HCT116 (cell line): ENCODE measurements around the gene SCRN2. TPM values are rescaled to one million over a fixed set of nuclear protein-coding genes. Genes with fewer than 3 reads are reported as not detected.

Experiments
- ATAC-seq: fragments of 200-7000 bp; cut with Tn5 transposase; 2 replicates; pipeline ENCODE4 v1.9.1; 2020; ENCODE audit warnings: mild to moderate bottlenecking, moderate library complexity
- BruUV-seq: library from RNA; stranded (reverse); fragments of 400-500 nt; replicated peaks from 2 replicates; lab custom pipeline; 2021; lab: Mats Ljungman, UMichigan
- CTCF ChIA-PET: fragments of 300-600 bp; sonication (Branson Sonifier 250); formaldehyde crosslinking; loops from one replicate; lab custom pipeline; 2021; ENCODE audit warnings: antibody characterized with exemption; lab: Charles Lee
- POLR2A ChIA-PET: fragments of 300-600, 350-600 bp; sonication (Branson Sonifier 250); formaldehyde crosslinking; loops from one replicate; lab custom pipeline; 2021; ENCODE audit warnings: antibody characterized with exemption; lab: Charles Lee
- RAD21 ChIA-PET, 2 experiments: fragments of 300-600 bp; sonication (Branson Sonifier 250); formaldehyde crosslinking; loops; one replicate each; lab custom pipeline; 2023; ENCODE audit warnings: low total read pairs in 2 of 2; ENCODE audit not compliant: uncharacterized antibody in 2 of 2, unreplicated experiment in 2 of 2, low non-redundant PET in 1 of 2; lab: Charles Lee
- DNase-seq: peaks from one replicate; pipeline ENCODE4 v3.0.0-alpha.2; 2010; ENCODE audit warnings: low read depth, low spot score
- H2AFZ ChIP-seq: fragments of 200-600 bp; shearing (Covaris generic), sonication (generic); 2 replicates; pipeline ENCODE4 v1.6.1; 2017; ENCODE audit warnings: low read depth, mixed run types, mixed read lengths, antibody characterized with exemption, low read length; ENCODE audit not compliant: poor library complexity, severe bottlenecking
- H3K27ac ChIP-seq: 2 replicates; pipeline ENCODE4 v1.5.1; 2012; ENCODE audit warnings: low read depth, low read length
- H3K27me3 ChIP-seq: fragments of 200-600 bp; sonication (generic); 2 replicates; pipeline ENCODE4 v1.6.1; 2016; ENCODE audit warnings: mixed run types, low read length, mixed read lengths; ENCODE audit not compliant: insufficient read depth
- H3K36me3 ChIP-seq, 2 experiments: fragments of 200-500 bp in 1 of 2; fragments of 200-600 bp in 1 of 2; sonication (Bioruptor generic) in 1 of 2; sonication (generic) in 1 of 2; 2 replicates each; pipeline versions ENCODE4 v1.5.1 to v1.6.1; 2014 to 2016; ENCODE audit warnings: low read length in 2 of 2, inconsistent platforms in 1 of 2, mixed read lengths in 1 of 2, mixed run types in 1 of 2; ENCODE audit not compliant: insufficient read depth in 2 of 2, control insufficient read depth in 1 of 2
- H3K4me1 ChIP-seq, 2 experiments: fragments of 200-600 bp in 1 of 2; sonication (generic) in 1 of 2; 2 replicates each; pipeline versions ENCODE4 v1.5.1 to v1.6.1; 2012 to 2017; ENCODE audit warnings: low read length in 2 of 2, inconsistent platforms in 1 of 2, mild to moderate bottlenecking in 1 of 2, mixed read lengths in 1 of 2, mixed run types in 1 of 2, moderate library complexity in 1 of 2; ENCODE audit not compliant: insufficient read depth in 2 of 2, control insufficient read depth in 1 of 2
- H3K4me2 ChIP-seq: fragments of 200-600 bp; sonication (generic); 2 replicates; pipeline ENCODE4 v1.6.1; 2017; ENCODE audit warnings: mixed run types, low read length, mixed read lengths
- H3K4me3 ChIP-seq, 2 experiments: fragments of 200-600 bp in 1 of 2; sonication (generic) in 1 of 2; replicated peaks in 1 of 2; 2 replicates each; pipeline ENCODE4 v1.5.1; 2011 to 2016; ENCODE audit warnings: low read length in 2 of 2, control low read depth in 1 of 2, low read depth in 1 of 2, mild to moderate bottlenecking in 1 of 2, mixed read lengths in 1 of 2, mixed run types in 1 of 2
- H3K79me2 ChIP-seq: fragments of 200-600 bp; sonication (generic); 2 replicates; pipeline ENCODE4 v1.6.1; 2017; ENCODE audit warnings: mild to moderate bottlenecking, mixed run types, low read length, moderate library complexity, mixed read lengths; ENCODE audit not compliant: insufficient read depth
- H3K9ac ChIP-seq: fragments of 200-600 bp; sonication (generic); 2 replicates; pipeline ENCODE4 v1.6.1; 2016; ENCODE audit warnings: low read length, mixed read lengths
- H3K9me2 ChIP-seq: fragments of 200-600 bp; sonication (generic), shearing (Covaris generic); 2 replicates; pipeline ENCODE4 v1.6.1; 2017; ENCODE audit warnings: mixed run types, mild to moderate bottlenecking, moderate library complexity; ENCODE audit not compliant: insufficient read depth
- H3K9me3 ChIP-seq, 2 experiments: fragments of 200-500 bp in 1 of 2; fragments of 200-600 bp in 1 of 2; sonication (Bioruptor generic) in 1 of 2; sonication (generic) in 1 of 2; 2 replicates each; pipeline ENCODE4 v1.6.1; 2014 to 2017; ENCODE audit warnings: low read length in 2 of 2, mixed read lengths in 2 of 2, inconsistent platforms in 1 of 2, low read depth in 1 of 2, mild to moderate bottlenecking in 1 of 2, mixed run types in 1 of 2, moderate library complexity in 1 of 2; ENCODE audit not compliant: control insufficient read depth in 1 of 2, insufficient read depth in 1 of 2
- H4K20me1 ChIP-seq: fragments of 200-600 bp; sonication (generic), shearing (Covaris generic); 2 replicates; pipeline ENCODE4 v1.6.1; 2017; ENCODE audit warnings: mixed run types, mild to moderate bottlenecking, moderate library complexity; ENCODE audit not compliant: insufficient read depth
- CBX3 ChIP-seq: IDR thresholded peaks from 2 replicates; pipeline ENCODE4 v1.6.1; 2012; ENCODE audit warnings: low read depth
- CTCF ChIP-seq, 3 experiments: fragments of 200-600 bp in 1 of 3; sonication (generic) in 1 of 3; IDR thresholded peaks in 2 of 3; conservative IDR thresholded peaks in 1 of 3; 2 replicates each; pipeline ENCODE4 v1.5.1; 2012 to 2017; ENCODE audit warnings: low read depth in 2 of 3, low read length in 2 of 3, antibody characterized with exemption in 1 of 3, borderline replicate concordance in 1 of 3, control low read depth in 1 of 3, mild to moderate bottlenecking in 1 of 3, mixed read lengths in 1 of 3, mixed run types in 1 of 3, moderate library complexity in 1 of 3; ENCODE audit not compliant: insufficient read depth in 1 of 3
- EZH2 ChIP-seq: fragments of 200-600 bp; sonication (generic); IDR thresholded peaks from 2 replicates; pipeline ENCODE4 v1.6.1; 2017; ENCODE audit warnings: antibody characterized with exemption, mixed run types
- RAD21 ChIP-seq: IDR thresholded peaks from 2 replicates; pipeline ENCODE4 v1.6.1; 2012; ENCODE audit warnings: low read depth, mild to moderate bottlenecking
- SP1 ChIP-seq: IDR thresholded peaks from 2 replicates; pipeline ENCODE4 v1.6.1; 2012; ENCODE audit warnings: low read depth
- TCF7L2 ChIP-seq: IDR thresholded peaks from 2 replicates; pipeline ENCODE4 v1.7.0; 2011; ENCODE audit warnings: borderline replicate concordance, inconsistent platforms; ENCODE audit not compliant: insufficient read depth, insufficient read length; ENCODE audit errors: extremely low read depth
- ZBTB33 ChIP-seq: IDR thresholded peaks from 2 replicates; pipeline ENCODE4 v1.6.1; 2011; ENCODE audit warnings: mild to moderate bottlenecking, low read length, moderate library complexity; ENCODE audit not compliant: insufficient replicate concordance; ENCODE audit errors: extremely low read depth
- intact Hi-C: fragments of 100-400 bp; cut with micrococcal nuclease; formaldehyde crosslinking; loops from 2 replicates; pipeline ENCODE4 v1.10.0; 2022
- total RNA-seq: library from RNA; stranded (reverse); gene quantifications from one replicate; pipeline ENCODE4 v1.2.1, GENCODE V29; 2021; ENCODE audit not compliant: unreplicated experiment

The SCRN2 gene
- total RNA-seq, 1 experiment from 2014 or later, result 53.2 TPM

- H3K4me3 ChIP-seq, result no peak overlapping the region
- ATAC-seq, result no peak
- peaks cover 5 to 11% of the 10 kb centered on the region in 2 experiments for H3K4me1 ChIP-seq
- no TSS peak for BruUV-seq
- no peaks in the 10 kb centered on the region for H3K79me2 ChIP-seq
- RAD21 ChIA-PET, result no interaction called here
- no peak for TF ChIP-seq SP1
- no peak for TF ChIP-seq TCF7L2
- no peak for TF ChIP-seq EZH2
- TF ChIP-seq RAD21, result no peak
- TF ChIP-seq CTCF (IDR thresholded peaks at IDR 0.05 in 2 of 3, conservative IDR thresholded peaks at IDR 0.05 in 1 of 3; ENCODE audit: borderline replicate concordance in 1 of 3, insufficient read depth in 1 of 3, low read depth in 2 of 3, low read length in 2 of 3), result no peak
- no peak for TF ChIP-seq ZBTB33
- no peak for TF ChIP-seq CBX3
- TF ChIP-seq, all 23 proteins: peak for 0
- no peak overlapping the region for H3K4me2 ChIP-seq
- H2AFZ ChIP-seq, result no peak overlapping the region
- intact Hi-C loops, result no loop called here
- H3K27me3 ChIP-seq, result peaks cover 13% of the 10 kb centered on the region; the same call in 1 of the 2 replicates
- no peak for DNase-seq
- H3K9me3 ChIP-seq, result no peaks in the 10 kb centered on the region
- H4K20me1 ChIP-seq, result no peaks in the 10 kb centered on the region
- H3K27ac ChIP-seq, result no peak overlapping the region
- no peak overlapping the region for H3K9ac ChIP-seq
- no peaks in the 10 kb centered on the region for H3K36me3 ChIP-seq
- H3K9me2 ChIP-seq, result no peaks in the 10 kb centered on the region
- ChIA-PET POLR2A (interaction anchor here (1.3 kb wide), 1 partner anchor 38 kb away, joined by 3 read pairs; the partner anchor contains the start of gene SP2), CTCF (no interaction called here)
Observed at GRCh38 chr17:47857551-47858455, 16.7 kb upstream of the SCRN2 start.
